ENCODE results near the gene AP3B1. TPM values are rescaled to one million over a fixed set of nuclear protein-coding genes. Genes with fewer than 3 reads are reported as not detected.

AP3B1 gene
- polyA plus RNA-seq, 1 of the 3 experiments (the other 2 are of a cell fraction): 18.0 TPM

DNA sequence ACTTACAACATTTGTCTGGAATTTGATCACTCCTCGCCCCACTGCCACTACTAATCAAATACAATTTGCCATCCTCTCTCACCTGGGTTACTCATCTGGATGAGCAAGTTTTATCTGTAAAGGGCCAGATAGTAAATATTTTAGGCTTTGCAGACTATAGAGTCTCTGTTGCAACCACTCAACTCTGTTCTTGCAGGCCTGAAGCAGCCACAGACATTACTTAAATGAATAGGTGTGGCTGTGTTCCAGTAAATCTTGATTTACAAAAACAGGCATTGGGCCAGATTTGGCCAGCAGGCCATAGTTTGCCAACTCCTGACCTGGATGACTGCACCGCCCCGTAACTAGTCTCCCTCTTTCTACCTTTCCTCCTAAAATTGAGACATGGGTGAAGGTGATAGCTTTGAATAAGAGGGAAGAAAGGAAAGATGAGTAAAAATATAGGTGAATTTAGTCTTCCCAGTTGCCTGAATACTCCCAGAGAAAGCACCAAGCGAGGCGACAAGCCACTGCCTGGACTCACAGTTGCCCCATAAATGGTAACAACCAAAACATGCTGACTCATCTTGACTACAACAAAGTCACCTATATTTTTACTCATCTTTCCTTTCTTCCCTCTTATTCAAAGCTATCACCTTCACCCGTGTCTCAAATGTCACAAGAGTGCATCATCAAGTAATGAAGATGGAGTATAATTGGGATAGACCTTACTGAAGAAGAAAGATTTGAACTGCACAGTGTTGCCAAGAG is 33.4 kb upstream of the AP3B1 start:
- no peaks in the 10 kb centered on the region for H3F3A ChIP-seq (replicated peaks; ENCODE audit: insufficient read depth)
- TF ChIP-seq MEF2A (IDR thresholded peaks at IDR 0.05; ENCODE audit: borderline replicate concordance, low read depth): no peak
- TF ChIP-seq FOXJ3 (CRISPR knock-in tag; IDR thresholded peaks at IDR 0.05): no peak
- no peak for TF ChIP-seq POLR2AphosphoS5 (IDR thresholded peaks at IDR 0.05; ENCODE audit: low read depth, low read length)
- TF ChIP-seq FOXM1 (IDR thresholded peaks at IDR 0.05; ENCODE audit: low read depth): no peak
- TF ChIP-seq RXRA (IDR thresholded peaks at IDR 0.05; ENCODE audit: borderline replicate concordance, low read depth): no peak
- no peak for TF ChIP-seq RAD21 (IDR thresholded peaks at IDR 0.05; ENCODE audit: low read length)
- TF ChIP-seq, protein P1, sequence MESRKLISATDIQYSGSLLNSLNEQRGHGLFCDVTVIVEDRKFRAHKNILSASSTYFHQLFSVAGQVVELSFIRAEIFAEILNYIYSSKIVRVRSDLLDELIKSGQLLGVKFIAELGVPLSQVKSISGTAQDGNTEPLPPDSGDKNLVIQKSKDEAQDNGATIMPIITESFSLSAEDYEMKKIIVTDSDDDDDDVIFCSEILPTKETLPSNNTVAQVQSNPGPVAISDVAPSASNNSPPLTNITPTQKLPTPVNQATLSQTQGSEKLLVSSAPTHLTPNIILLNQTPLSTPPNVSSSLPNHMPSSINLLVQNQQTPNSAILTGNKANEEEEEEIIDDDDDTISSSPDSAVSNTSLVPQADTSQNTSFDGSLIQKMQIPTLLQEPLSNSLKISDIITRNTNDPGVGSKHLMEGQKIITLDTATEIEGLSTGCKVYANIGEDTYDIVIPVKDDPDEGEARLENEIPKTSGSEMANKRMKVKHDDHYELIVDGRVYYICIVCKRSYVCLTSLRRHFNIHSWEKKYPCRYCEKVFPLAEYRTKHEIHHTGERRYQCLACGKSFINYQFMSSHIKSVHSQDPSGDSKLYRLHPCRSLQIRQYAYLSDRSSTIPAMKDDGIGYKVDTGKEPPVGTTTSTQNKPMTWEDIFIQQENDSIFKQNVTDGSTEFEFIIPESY (IDR thresholded peaks at IDR 0.05; ENCODE audit: borderline replicate concordance, low read depth): no peak
- TF ChIP-seq, protein P2, sequence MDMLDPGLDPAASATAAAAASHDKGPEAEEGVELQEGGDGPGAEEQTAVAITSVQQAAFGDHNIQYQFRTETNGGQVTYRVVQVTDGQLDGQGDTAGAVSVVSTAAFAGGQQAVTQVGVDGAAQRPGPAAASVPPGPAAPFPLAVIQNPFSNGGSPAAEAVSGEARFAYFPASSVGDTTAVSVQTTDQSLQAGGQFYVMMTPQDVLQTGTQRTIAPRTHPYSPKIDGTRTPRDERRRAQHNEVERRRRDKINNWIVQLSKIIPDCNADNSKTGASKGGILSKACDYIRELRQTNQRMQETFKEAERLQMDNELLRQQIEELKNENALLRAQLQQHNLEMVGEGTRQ (IDR thresholded peaks at IDR 0.05; ENCODE audit: borderline replicate concordance, low read depth, low read length): no peak
- no peak for TF ChIP-seq CHD2 (IDR thresholded peaks at IDR 0.05; ENCODE audit: low read length, partially characterized antibody)
- no peak for TF ChIP-seq TCF12 (IDR thresholded peaks at IDR 0.05)
- TF ChIP-seq, protein P3, sequence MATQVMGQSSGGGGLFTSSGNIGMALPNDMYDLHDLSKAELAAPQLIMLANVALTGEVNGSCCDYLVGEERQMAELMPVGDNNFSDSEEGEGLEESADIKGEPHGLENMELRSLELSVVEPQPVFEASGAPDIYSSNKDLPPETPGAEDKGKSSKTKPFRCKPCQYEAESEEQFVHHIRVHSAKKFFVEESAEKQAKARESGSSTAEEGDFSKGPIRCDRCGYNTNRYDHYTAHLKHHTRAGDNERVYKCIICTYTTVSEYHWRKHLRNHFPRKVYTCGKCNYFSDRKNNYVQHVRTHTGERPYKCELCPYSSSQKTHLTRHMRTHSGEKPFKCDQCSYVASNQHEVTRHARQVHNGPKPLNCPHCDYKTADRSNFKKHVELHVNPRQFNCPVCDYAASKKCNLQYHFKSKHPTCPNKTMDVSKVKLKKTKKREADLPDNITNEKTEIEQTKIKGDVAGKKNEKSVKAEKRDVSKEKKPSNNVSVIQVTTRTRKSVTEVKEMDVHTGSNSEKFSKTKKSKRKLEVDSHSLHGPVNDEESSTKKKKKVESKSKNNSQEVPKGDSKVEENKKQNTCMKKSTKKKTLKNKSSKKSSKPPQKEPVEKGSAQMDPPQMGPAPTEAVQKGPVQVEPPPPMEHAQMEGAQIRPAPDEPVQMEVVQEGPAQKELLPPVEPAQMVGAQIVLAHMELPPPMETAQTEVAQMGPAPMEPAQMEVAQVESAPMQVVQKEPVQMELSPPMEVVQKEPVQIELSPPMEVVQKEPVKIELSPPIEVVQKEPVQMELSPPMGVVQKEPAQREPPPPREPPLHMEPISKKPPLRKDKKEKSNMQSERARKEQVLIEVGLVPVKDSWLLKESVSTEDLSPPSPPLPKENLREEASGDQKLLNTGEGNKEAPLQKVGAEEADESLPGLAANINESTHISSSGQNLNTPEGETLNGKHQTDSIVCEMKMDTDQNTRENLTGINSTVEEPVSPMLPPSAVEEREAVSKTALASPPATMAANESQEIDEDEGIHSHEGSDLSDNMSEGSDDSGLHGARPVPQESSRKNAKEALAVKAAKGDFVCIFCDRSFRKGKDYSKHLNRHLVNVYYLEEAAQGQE (IDR thresholded peaks at IDR 0.05; ENCODE audit: low read depth, low read length): no peak
- ChIA-PET POLR2A (no interaction called here), CTCF (interaction anchor here (1.4 kb wide), 1 partner anchor 39 kb away, joined by 3 read pairs; no protein-coding TSS in a partner anchor)
- H4K20me1 ChIP-seq (ENCODE audit: insufficient read depth): no peaks in the 10 kb centered on the region
- no peak overlapping the region for H3K27ac ChIP-seq (ENCODE audit: low read depth in 2 of 2, low read length in 1 of 2)
- H3K36me3 ChIP-seq (replicated peaks in 1 of 2; ENCODE audit: control insufficient read depth in 1 of 2, insufficient read depth in 2 of 2, low read length in 1 of 2): no peaks in the 10 kb centered on the region
- H3K9ac ChIP-seq: no peak overlapping the region
- no peak overlapping the region for H2AFZ ChIP-seq (ENCODE audit: low read depth)
- H3K9me3 ChIP-seq: no peaks in the 10 kb centered on the region
- H3K4me3 ChIP-seq (ENCODE audit: low read depth in 2 of 2, low read length in 1 of 2): no peak overlapping the region
- WGBS (ENCODE audit: low lambda C conversion rate): 86% methylated on average over 6 of the region's 6 CpGs
- no peaks in the 10 kb centered on the region for H3K4me1 ChIP-seq (ENCODE audit: control insufficient read depth in 1 of 2, insufficient read depth in 2 of 2, low read depth in 1 of 2, low read length in 1 of 2)
- H3K27me3 ChIP-seq (ENCODE audit: insufficient read depth): no peaks in the 10 kb centered on the region
- H3K4me2 ChIP-seq: no peak overlapping the region
- no peaks in the 10 kb centered on the region for H3K79me2 ChIP-seq (ENCODE audit: insufficient read depth)
- no peaks in the 10 kb centered on the region for H3K9me2 ChIP-seq
- DNase-seq: no peak
